Heart left ventricle (tissue), 13 donors: ENCODE data around the gene C1orf159.

Experiments used
- CTCF ChIP-seq, 12 donors: fragments of 200-600 bp; sonication (generic) in 4 of 12; IDR thresholded peaks; one replicate each; pipeline versions ENCODE4 v1.5.0 to v1.8.0; 2018 to 2022; ENCODE audit warnings: antibody characterized with exemption in 12 of 12, mild to moderate bottlenecking in 5 of 12
- POLR2A ChIP-seq, 2 donors: fragments of 450-650 bp; IDR thresholded peaks; one replicate each; pipeline ENCODE4 v1.6.1; 2017; ENCODE audit warnings: antibody characterized with exemption in 2 of 2, mild to moderate bottlenecking in 2 of 2, moderate library complexity in 2 of 2
- donor health status: ischemic (EF 13 %, LVEDD 7.1; RV severe dilation, severe dysfunction).
- donor health status: DM: no; HTN: yes; CAD: no.
- donor health status: DM: no; HTN: no; CAD: no.
- donor health status: ischemic (EF 25% LVEDD 6.9; RV normal size, moderate dysfunction).
- donor health status: ischemic (EF 25% LVEDD 5.7; RV mildly dilated, moderate dysfunction).
- donor health status: ischemic (EF 35%, LVEDD 5.7; RV mildly dilated, moderate dysfunction).
- donor health status: nonischemic (EF 11% LVEDD 7.7; RV severe dilation, severe dysfunction).
- donor health status: DM: yes; HTN: yes; CAD: no.
- donor health status: PGD.
- donor health status: ischemic (EF 29% LVEDD 5.4; RV normal size, mild dysfunction).
- donor health status: nonischemic (EF 23%, LVEDD 6.1; RV moderate dilation, normal function).

- TF ChIP-seq POLR2A (IDR thresholded peaks at IDR 0.05) = no peak
- TF ChIP-seq CTCF (IDR thresholded peaks at IDR 0.05) = no peak
Measured at GRCh38 chr1:1073743-1074587, 41.9 kb downstream of the C1orf159 start, which contains the start of gene RNF223.
